ENCODE measurements around the gene ORAI1. TPM values are rescaled to one million over a fixed set of nuclear protein-coding genes. Genes with fewer than 3 reads are reported as not detected.

Gene ORAI1
- total and polyA plus RNA-seq, 2 of the 13 experiments (the other 11 are each of a cell fraction or from before 2014, with no cell fraction given) = 9.2 to 17.2 TPM

GRCh38 chr12:121626087-121626852 is at the start of gene ORAI1 (continued):
- no peak for TF ChIP-seq TERF1 (CRISPR knock-in tag; IDR thresholded peaks at IDR 0.05)
- peak; percentile 57; the same call in 1 of the 2 replicates for TF ChIP-seq KAT8 (CRISPR knock-in tag; IDR thresholded peaks at IDR 0.05)
- TF ChIP-seq ZNF780A (CRISPR knock-in tag; IDR thresholded peaks at IDR 0.05) = no peak
- TF ChIP-seq SNAPC5 (CRISPR knock-in tag; IDR thresholded peaks at IDR 0.05; ENCODE audit: borderline replicate concordance) = no peak
- no peak for TF ChIP-seq FOSL2 (CRISPR knock-in tag; IDR thresholded peaks at IDR 0.05)
- no peak for TF ChIP-seq KLF15 (CRISPR knock-in tag; IDR thresholded peaks at IDR 0.05; ENCODE audit: borderline replicate concordance)
- no peak for TF ChIP-seq SIN3B (IDR thresholded peaks at IDR 0.05; ENCODE audit: low read length)
- peak; percentile 81 for TF ChIP-seq SPEN (CRISPR knock-in tag; IDR thresholded peaks at IDR 0.05; ENCODE audit: low read depth)
- peak; percentile 42; the same call in 1 of the 2 replicates for TF ChIP-seq ZNF331 (CRISPR knock-in tag; IDR thresholded peaks at IDR 0.05)
- TF ChIP-seq, protein P1, sequence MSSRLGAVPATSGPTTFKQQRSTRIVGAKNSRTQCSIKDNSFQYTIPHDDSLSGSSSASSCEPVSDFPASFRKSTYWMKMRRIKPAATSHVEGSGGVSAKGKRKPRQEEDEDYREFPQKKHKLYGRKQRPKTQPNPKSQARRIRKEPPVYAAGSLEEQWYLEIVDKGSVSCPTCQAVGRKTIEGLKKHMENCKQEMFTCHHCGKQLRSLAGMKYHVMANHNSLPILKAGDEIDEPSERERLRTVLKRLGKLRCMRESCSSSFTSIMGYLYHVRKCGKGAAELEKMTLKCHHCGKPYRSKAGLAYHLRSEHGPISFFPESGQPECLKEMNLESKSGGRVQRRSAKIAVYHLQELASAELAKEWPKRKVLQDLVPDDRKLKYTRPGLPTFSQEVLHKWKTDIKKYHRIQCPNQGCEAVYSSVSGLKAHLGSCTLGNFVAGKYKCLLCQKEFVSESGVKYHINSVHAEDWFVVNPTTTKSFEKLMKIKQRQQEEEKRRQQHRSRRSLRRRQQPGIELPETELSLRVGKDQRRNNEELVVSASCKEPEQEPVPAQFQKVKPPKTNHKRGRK (CRISPR knock-in tag; IDR thresholded peaks at IDR 0.05) = no peak
- TF ChIP-seq ZNF816 (CRISPR knock-in tag; IDR thresholded peaks at IDR 0.05; ENCODE audit: borderline replicate concordance) = 0 out of 2 replicates have a peak, but pooled peaks have one; percentile 42
- TF ChIP-seq RFXANK (CRISPR knock-in tag; IDR thresholded peaks at IDR 0.05) = no peak
- no peak for TF ChIP-seq EHMT2 (IDR thresholded peaks at IDR 0.05; ENCODE audit: borderline replicate concordance, low read depth, low read length)
- TF ChIP-seq TGIF2 (CRISPR knock-in tag; IDR thresholded peaks at IDR 0.05) = no peak
- TF ChIP-seq ZNF710 (CRISPR knock-in tag; IDR thresholded peaks at IDR 0.05; ENCODE audit: borderline replicate concordance) = no peak
- no peak for TF ChIP-seq ZNF513 (CRISPR knock-in tag; conservative IDR thresholded peaks at IDR 0.05)
- no peak for TF ChIP-seq DPF2 (CRISPR knock-in tag; IDR thresholded peaks at IDR 0.05; ENCODE audit: borderline replicate concordance, low read depth)
- TF ChIP-seq, protein P2, sequence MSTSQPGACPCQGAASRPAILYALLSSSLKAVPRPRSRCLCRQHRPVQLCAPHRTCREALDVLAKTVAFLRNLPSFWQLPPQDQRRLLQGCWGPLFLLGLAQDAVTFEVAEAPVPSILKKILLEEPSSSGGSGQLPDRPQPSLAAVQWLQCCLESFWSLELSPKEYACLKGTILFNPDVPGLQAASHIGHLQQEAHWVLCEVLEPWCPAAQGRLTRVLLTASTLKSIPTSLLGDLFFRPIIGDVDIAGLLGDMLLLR (CRISPR knock-in tag; IDR thresholded peaks at IDR 0.05) = no peak
- peak; percentile 61 for TF ChIP-seq TEAD3 (CRISPR knock-in tag; optimal IDR thresholded peaks at IDR 0.05; ENCODE audit: borderline replicate concordance)
- TF ChIP-seq, protein P3, sequence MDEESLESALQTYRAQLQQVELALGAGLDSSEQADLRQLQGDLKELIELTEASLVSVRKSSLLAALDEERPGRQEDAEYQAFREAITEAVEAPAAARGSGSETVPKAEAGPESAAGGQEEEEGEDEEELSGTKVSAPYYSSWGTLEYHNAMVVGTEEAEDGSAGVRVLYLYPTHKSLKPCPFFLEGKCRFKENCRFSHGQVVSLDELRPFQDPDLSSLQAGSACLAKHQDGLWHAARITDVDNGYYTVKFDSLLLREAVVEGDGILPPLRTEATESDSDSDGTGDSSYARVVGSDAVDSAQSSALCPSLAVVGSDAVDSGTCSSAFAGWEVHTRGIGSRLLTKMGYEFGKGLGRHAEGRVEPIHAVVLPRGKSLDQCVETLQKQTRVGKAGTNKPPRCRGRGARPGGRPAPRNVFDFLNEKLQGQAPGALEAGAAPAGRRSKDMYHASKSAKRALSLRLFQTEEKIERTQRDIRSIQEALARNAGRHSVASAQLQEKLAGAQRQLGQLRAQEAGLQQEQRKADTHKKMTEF (CRISPR knock-in tag; IDR thresholded peaks at IDR 0.05) = peak; percentile 78
- TF ChIP-seq JUNB (CRISPR knock-in tag; IDR thresholded peaks at IDR 0.05; ENCODE audit: borderline replicate concordance) = no peak
